HepG2 (cell line): ENCODE measurements around the gene NME2. TPM values are rescaled to one million over a fixed set of nuclear protein-coding genes. Genes with fewer than 3 reads are reported as not detected.

Experiments used
- AHDC1 ChIP-seq: sonication (generic); formaldehyde crosslinking; IDR thresholded peaks from 2 replicates; pipeline ENCODE4 v1.5.1; 2020; ENCODE audit warnings: mild to moderate bottlenecking, missing genetic modification reagents, borderline replicate concordance
- ARNTL ChIP-seq: sonication (generic); formaldehyde crosslinking; IDR thresholded peaks from 2 replicates; pipeline ENCODE4 v1.4.0; 2020; ENCODE audit warnings: mild to moderate bottlenecking, missing genetic modification reagents
- BRF2 ChIP-seq: sonication (generic); formaldehyde crosslinking; IDR thresholded peaks from 2 replicates; pipeline ENCODE4 v1.8.1; 2022; ENCODE audit warnings: mild to moderate bottlenecking, missing genetic modification reagents
- CC2D1A ChIP-seq: sonication (generic); formaldehyde crosslinking; IDR thresholded peaks from 2 replicates; pipeline ENCODE4 v1.8.1; 2023; ENCODE audit warnings: mild to moderate bottlenecking, missing genetic modification reagents
- IKZF5 ChIP-seq: IDR thresholded peaks from 2 replicates; pipeline ENCODE4 v1.6.1; 2018; ENCODE audit warnings: missing genetic modification reagents, mild to moderate bottlenecking, missing compliant biosample characterization
- KDM4B ChIP-seq: sonication (generic); formaldehyde crosslinking; IDR thresholded peaks from 2 replicates; pipeline ENCODE4 v1.4.0; 2020; ENCODE audit warnings: missing genetic modification reagents
- NCOA1 ChIP-seq: sonication (generic); formaldehyde crosslinking; IDR thresholded peaks from 2 replicates; pipeline ENCODE4 v1.9.0; 2021; ENCODE audit warnings: missing genetic modification reagents
- NFKBIZ ChIP-seq: IDR thresholded peaks from 2 replicates; pipeline ENCODE4 v1.6.1; 2018; ENCODE audit warnings: missing genetic modification reagents, missing compliant biosample characterization
- SUZ12 ChIP-seq: fragments of 150-350 bp; IDR thresholded peaks from 2 replicates; pipeline ENCODE4 v1.6.1; 2014; ENCODE audit warnings: low read depth, low read length
- THAP11 ChIP-seq: IDR thresholded peaks from 2 replicates; pipeline ENCODE4 v1.6.1; 2016; ENCODE audit warnings: missing biosample characterization, missing genetic modification reagents
- ZNF17 ChIP-seq: sonication (generic); formaldehyde crosslinking; IDR thresholded peaks from 2 replicates; pipeline ENCODE4 v1.5.0; 2020; ENCODE audit warnings: mild to moderate bottlenecking, missing genetic modification reagents
- ZNF275 ChIP-seq: sonication (generic); formaldehyde crosslinking; IDR thresholded peaks from 2 replicates; pipeline ENCODE4 v1.8.0; 2022; ENCODE audit warnings: missing genetic modification reagents, mild to moderate bottlenecking, inconsistent platforms, borderline replicate concordance
- ZNF652 ChIP-seq: IDR thresholded peaks from 2 replicates; pipeline ENCODE4 v1.6.1; 2016; ENCODE audit warnings: low read depth, borderline replicate concordance
- ZNF800 ChIP-seq: sonication (generic); formaldehyde crosslinking; IDR thresholded peaks from 2 replicates; pipeline ENCODE4 v1.4.0; 2020; ENCODE audit warnings: missing genetic modification reagents
- ZSCAN29 ChIP-seq: sonication (generic); formaldehyde crosslinking; conservative IDR thresholded peaks from 2 replicates; pipeline ENCODE4 v1.4.0; 2020; ENCODE audit warnings: mild to moderate bottlenecking, missing genetic modification reagents
- polyA plus RNA-seq, 8 experiments: library from polyadenylated mRNA; depleted of rRNA in 3 of 8; stranded (reverse) in 7 of 8; unstranded in 1 of 8; fragments of >200 nt; fragmentation: Illumina TruSeq in 4 of 8; extraction: Trizol in 4 of 8; gene quantifications; 2 replicates each; pipeline versions ENCODE4 v1.2.1 to v1.2.3, GENCODE V29; 2011 to 2016; ENCODE audit warnings: low read depth in 4 of 8, missing spikeins in 1 of 8, mixed read lengths in 1 of 8; ENCODE audit not compliant: insufficient read depth in 1 of 8
- total RNA-seq, 5 experiments: library from RNA; depleted of rRNA; stranded (reverse); fragments of >200 nt; fragmentation: Illumina TruSeq; extraction: Trizol; gene quantifications; 2 replicates each; pipeline ENCODE4 v1.2.3, GENCODE V29; 2016; ENCODE audit warnings: low read depth in 1 of 5

The NME2 gene
- total and polyA plus RNA-seq, 2 of the 13 experiments (the other 11 are each of a cell fraction or from before 2014, with no cell fraction given): 790 to 1,213 TPM

GRCh38 chr17:51119415-51120356 lies 46.5 kb upstream of the NME2 start (continued):
- TF ChIP-seq SUZ12: no peak
- TF ChIP-seq ZNF275 (CRISPR knock-in tag): no peak
- no peak for TF ChIP-seq CC2D1A (CRISPR knock-in tag)
- TF ChIP-seq ZNF652 (CRISPR knock-in tag): no peak
- no peak for TF ChIP-seq ZNF800 (CRISPR knock-in tag)
- TF ChIP-seq ZNF17 (CRISPR knock-in tag): no peak
- TF ChIP-seq ARNTL: peak; percentile 51; the same call in 1 of the 2 replicates
- no peak for TF ChIP-seq BRF2 (CRISPR knock-in tag)
- 0 out of 2 replicates have a peak, but pooled peaks have one; percentile 3 for TF ChIP-seq THAP11 (CRISPR knock-in tag)
- TF ChIP-seq KDM4B (CRISPR knock-in tag): no peak
- TF ChIP-seq NCOA1 (CRISPR knock-in tag): no peak
- 0 out of 2 replicates have a peak, but pooled peaks have one; percentile 40 for TF ChIP-seq AHDC1 (CRISPR knock-in tag)
- TF ChIP-seq IKZF5 (CRISPR knock-in tag): no peak
- TF ChIP-seq ZSCAN29 (CRISPR knock-in tag): 0 out of 2 replicates have a peak, but pooled peaks have one; percentile 37
- no peak for TF ChIP-seq NFKBIZ
